22Rv1 (cell line): Measurements from ENCODE around the gene GYG2.
A peak's percentile ranks its signal among the peaks of the same experiment; 100 is the strongest.

Experiments used
- ZFX ChIP-seq: fragments of 450-650 bp; IDR thresholded peaks from 2 replicates; pipeline ENCODE4 v1.6.1; 2017; ENCODE audit warnings: antibody characterized with exemption, borderline replicate concordance
- TF ChIP-seq, protein P1 (sequence below): fragments of 450-650 bp; IDR thresholded peaks from 2 replicates; pipeline ENCODE4 v1.5.1; 2017; ENCODE audit warnings: mild to moderate bottlenecking

DNA sequence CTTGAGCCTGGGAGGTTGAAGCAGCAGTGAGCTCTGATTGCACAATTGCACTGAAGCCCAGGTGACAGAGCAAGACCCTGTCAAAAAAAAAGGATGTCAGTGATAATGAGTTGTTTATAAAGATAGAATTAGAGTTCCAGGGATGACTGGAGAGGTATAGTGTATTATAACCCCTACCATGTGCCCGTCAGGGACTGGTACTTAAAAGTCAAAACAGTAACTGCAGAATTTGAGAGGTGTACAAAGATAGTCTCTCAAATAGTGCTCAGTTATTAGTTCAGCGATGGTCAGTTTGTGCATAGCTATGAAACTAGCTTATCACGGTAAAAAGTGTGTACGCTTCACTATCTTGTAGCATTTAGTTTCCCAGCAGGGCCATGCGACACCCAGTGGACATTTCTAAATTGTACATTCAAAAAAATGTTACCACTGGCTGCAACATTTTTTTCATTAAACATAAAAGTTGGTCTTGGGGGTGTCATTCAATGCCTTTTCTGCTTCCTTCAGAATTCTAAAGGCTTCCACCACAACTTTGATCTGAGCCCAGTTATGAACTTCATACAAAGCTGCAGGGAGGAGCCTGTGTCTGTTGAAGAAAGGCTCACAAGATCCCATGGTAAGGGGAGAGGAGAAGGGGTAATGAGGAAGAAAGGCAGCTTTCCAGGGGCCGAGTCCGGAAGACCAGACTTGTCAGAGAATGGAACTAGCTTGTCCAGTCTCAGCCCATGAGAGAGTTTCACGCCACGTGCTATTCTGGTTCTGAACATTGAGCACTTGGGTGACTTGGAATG, 9.2 kb upstream of the GYG2 start:
- TF ChIP-seq, protein P1, sequence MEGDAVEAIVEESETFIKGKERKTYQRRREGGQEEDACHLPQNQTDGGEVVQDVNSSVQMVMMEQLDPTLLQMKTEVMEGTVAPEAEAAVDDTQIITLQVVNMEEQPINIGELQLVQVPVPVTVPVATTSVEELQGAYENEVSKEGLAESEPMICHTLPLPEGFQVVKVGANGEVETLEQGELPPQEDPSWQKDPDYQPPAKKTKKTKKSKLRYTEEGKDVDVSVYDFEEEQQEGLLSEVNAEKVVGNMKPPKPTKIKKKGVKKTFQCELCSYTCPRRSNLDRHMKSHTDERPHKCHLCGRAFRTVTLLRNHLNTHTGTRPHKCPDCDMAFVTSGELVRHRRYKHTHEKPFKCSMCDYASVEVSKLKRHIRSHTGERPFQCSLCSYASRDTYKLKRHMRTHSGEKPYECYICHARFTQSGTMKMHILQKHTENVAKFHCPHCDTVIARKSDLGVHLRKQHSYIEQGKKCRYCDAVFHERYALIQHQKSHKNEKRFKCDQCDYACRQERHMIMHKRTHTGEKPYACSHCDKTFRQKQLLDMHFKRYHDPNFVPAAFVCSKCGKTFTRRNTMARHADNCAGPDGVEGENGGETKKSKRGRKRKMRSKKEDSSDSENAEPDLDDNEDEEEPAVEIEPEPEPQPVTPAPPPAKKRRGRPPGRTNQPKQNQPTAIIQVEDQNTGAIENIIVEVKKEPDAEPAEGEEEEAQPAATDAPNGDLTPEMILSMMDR: peak; percentile 66
- no peak for TF ChIP-seq ZFX
